Endothelial cell of umbilical vein (primary cell): ENCODE measurements around the gene EXOC1.

Experiments used
- MYC ChIP-seq: IDR thresholded peaks from one replicate; pipeline ENCODE4 v1.6.1; 2011; ENCODE audit warnings: mild to moderate bottlenecking, low read depth, low read length
- POLR2AphosphoS5 ChIP-seq: IDR thresholded peaks from 2 replicates; pipeline ENCODE4 v1.6.1; 2012; ENCODE audit warnings: low read depth, mild to moderate bottlenecking, control low read depth, low read length, moderate library complexity; ENCODE audit not compliant: insufficient read depth
- TF ChIP-seq, protein P1 (sequence below), 2 donors: IDR thresholded peaks; 1 replicate in 1 of 2; 2 replicates in 1 of 2; pipeline ENCODE4 v1.5.1; 2011; ENCODE audit warnings: low read length in 2 of 2, mild to moderate bottlenecking in 2 of 2, moderate library complexity in 2 of 2, control low read depth in 1 of 2, inconsistent platforms in 1 of 2, low read depth in 1 of 2; ENCODE audit not compliant: insufficient read depth in 1 of 2; ENCODE audit errors: extremely low read depth in 1 of 2

DNA sequence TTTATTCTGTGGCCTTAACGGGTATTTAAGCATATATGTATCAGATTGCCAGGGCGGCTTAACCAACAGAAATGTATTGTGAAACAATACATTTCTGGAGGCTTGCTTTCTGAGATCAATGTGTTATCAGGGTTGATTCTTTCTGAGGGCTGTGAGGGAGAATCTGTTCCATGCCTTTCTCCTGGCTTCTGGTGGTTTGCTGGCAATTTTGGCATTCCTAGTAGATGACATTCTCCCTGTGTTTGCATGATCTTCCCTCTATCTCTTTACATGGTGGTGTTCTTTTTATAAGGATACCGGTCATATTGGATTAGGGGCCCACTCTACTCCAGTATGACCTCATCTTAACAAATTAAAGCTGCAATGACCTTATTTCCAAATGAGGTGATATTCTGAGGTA, 78.4 kb downstream of the EXOC1 start:
- TF ChIP-seq, protein P1, sequence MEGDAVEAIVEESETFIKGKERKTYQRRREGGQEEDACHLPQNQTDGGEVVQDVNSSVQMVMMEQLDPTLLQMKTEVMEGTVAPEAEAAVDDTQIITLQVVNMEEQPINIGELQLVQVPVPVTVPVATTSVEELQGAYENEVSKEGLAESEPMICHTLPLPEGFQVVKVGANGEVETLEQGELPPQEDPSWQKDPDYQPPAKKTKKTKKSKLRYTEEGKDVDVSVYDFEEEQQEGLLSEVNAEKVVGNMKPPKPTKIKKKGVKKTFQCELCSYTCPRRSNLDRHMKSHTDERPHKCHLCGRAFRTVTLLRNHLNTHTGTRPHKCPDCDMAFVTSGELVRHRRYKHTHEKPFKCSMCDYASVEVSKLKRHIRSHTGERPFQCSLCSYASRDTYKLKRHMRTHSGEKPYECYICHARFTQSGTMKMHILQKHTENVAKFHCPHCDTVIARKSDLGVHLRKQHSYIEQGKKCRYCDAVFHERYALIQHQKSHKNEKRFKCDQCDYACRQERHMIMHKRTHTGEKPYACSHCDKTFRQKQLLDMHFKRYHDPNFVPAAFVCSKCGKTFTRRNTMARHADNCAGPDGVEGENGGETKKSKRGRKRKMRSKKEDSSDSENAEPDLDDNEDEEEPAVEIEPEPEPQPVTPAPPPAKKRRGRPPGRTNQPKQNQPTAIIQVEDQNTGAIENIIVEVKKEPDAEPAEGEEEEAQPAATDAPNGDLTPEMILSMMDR (IDR thresholded peaks at IDR 0.05; ENCODE audit: extremely low read depth in 1 of 2, insufficient read depth in 1 of 2, low read depth in 1 of 2, low read length in 2 of 2): no peak
- TF ChIP-seq POLR2AphosphoS5 (no peak), MYC (no peak)
